Measurements from ENCODE around the gene CEP83. TPM values are rescaled to one million over a fixed set of nuclear protein-coding genes. Genes with fewer than 3 reads are reported as not detected.

The CEP83 gene
- total RNA-seq, 1 experiment from 2014 or later: 19.2 TPM

GRCh38 chr12:94263011-94263811, 196.5 kb downstream of the CEP83 start:
- H3K9me3 ChIP-seq (ENCODE audit: control insufficient read depth in 1 of 2, insufficient read depth in 1 of 2, low read depth in 1 of 2, low read length in 2 of 2): no peaks in the 10 kb centered on the region
- no peak overlapping the region for H3K9ac ChIP-seq (ENCODE audit: low read length)
- H4K20me1 ChIP-seq (ENCODE audit: insufficient read depth): no peaks in the 10 kb centered on the region
- no peaks in the 10 kb centered on the region for H3K9me2 ChIP-seq (ENCODE audit: insufficient read depth)
- no peaks in the 10 kb centered on the region for H3K36me3 ChIP-seq (ENCODE audit: control insufficient read depth in 1 of 2, insufficient read depth in 2 of 2, low read length in 2 of 2)
- CTCF ChIA-PET: interaction anchor here (1.1 kb wide), 1 partner anchor 119 kb away, joined by 3 read pairs; no protein-coding TSS in a partner anchor
- H3K4me3 ChIP-seq (replicated peaks in 1 of 2; ENCODE audit: low read depth in 1 of 2, low read length in 2 of 2): peak overlapping the region in 1 of 2 experiments; percentile 57; a peak in 1 of 4 replicates
- H3K27me3 ChIP-seq (ENCODE audit: insufficient read depth, low read length): no peaks in the 10 kb centered on the region
- H3K4me2 ChIP-seq (ENCODE audit: low read length): peak overlapping the region; percentile 81
- intact Hi-C loops (cut with micrococcal nuclease): no loop called here
- H3K27ac ChIP-seq (ENCODE audit: low read depth, low read length): no peak overlapping the region
- ATAC-seq (no peak), DNase-seq (ENCODE audit: low read depth, low spot score) (no peak)
- POLR2A ChIA-PET: no interaction called here
- peaks cover 11 to 21% of the 10 kb centered on the region in 2 experiments for H3K4me1 ChIP-seq (ENCODE audit: control insufficient read depth in 1 of 2, insufficient read depth in 2 of 2, low read length in 2 of 2)
- TF ChIP-seq EZH2phosphoT487 (IDR thresholded peaks at IDR 0.05; ENCODE audit: borderline replicate concordance): no peak
- no peak for TF ChIP-seq ZNF274 (IDR thresholded peaks at IDR 0.05; ENCODE audit: low read depth, low read length)
- no peak for TF ChIP-seq JUND (IDR thresholded peaks at IDR 0.05)
- TF ChIP-seq CBX3 (IDR thresholded peaks at IDR 0.05; ENCODE audit: low read depth): no peak
- no peak overlapping the region for H2AFZ ChIP-seq (ENCODE audit: low read depth, low read length, poor library complexity, severe bottlenecking)
- no peaks in the 10 kb centered on the region for H3K79me2 ChIP-seq (ENCODE audit: insufficient read depth, low read length)
- RAD21 ChIA-PET (ENCODE audit: low non-redundant PET in 1 of 2, low total read pairs in 2 of 2, uncharacterized antibody in 2 of 2, unreplicated experiment in 2 of 2): no interaction called here
- no TSS peak for BruUV-seq (replicated peaks)

GRCh38 chr12:94262228-94263010, 197.2 kb downstream of the CEP83 start:
- peaks cover 11 to 21% of the 10 kb centered on the region in 2 experiments for H3K4me1 ChIP-seq (ENCODE audit: control insufficient read depth in 1 of 2, insufficient read depth in 2 of 2, low read length in 2 of 2)
- H3K9me2 ChIP-seq (ENCODE audit: insufficient read depth): no peaks in the 10 kb centered on the region
- DNase-seq (ENCODE audit: low read depth, low spot score) (peak; percentile 12), ATAC-seq (peak; percentile 82)
- peak overlapping the region; percentile 81 for H3K4me2 ChIP-seq (ENCODE audit: low read length)
- ChIA-PET CTCF (interaction anchor here (1.1 kb wide), 1 partner anchor 118 kb away, joined by 3 read pairs; no protein-coding TSS in a partner anchor), POLR2A (no interaction called here), RAD21 (ENCODE audit: low non-redundant PET in 1 of 2, low total read pairs in 2 of 2, uncharacterized antibody in 2 of 2, unreplicated experiment in 2 of 2) (no interaction called here)
- no peaks in the 10 kb centered on the region for H3K27me3 ChIP-seq (ENCODE audit: insufficient read depth, low read length)
- BruUV-seq (replicated peaks): no TSS peak
- no peaks in the 10 kb centered on the region for H3K9me3 ChIP-seq (ENCODE audit: control insufficient read depth in 1 of 2, insufficient read depth in 1 of 2, low read depth in 1 of 2, low read length in 2 of 2)
- H4K20me1 ChIP-seq (ENCODE audit: insufficient read depth): no peaks in the 10 kb centered on the region
- H3K27ac ChIP-seq (ENCODE audit: low read depth, low read length): no peak overlapping the region; the same call in 1 of the 2 replicates
- intact Hi-C loops (cut with micrococcal nuclease): no loop called here
- H3K4me3 ChIP-seq (replicated peaks in 1 of 2; ENCODE audit: low read depth in 1 of 2, low read length in 2 of 2): peak overlapping the region; percentile 37 to 57
- H3K79me2 ChIP-seq (ENCODE audit: insufficient read depth, low read length): no peaks in the 10 kb centered on the region
- H2AFZ ChIP-seq (ENCODE audit: low read depth, low read length, poor library complexity, severe bottlenecking): peak overlapping the region; percentile 98
- H3K9ac ChIP-seq (ENCODE audit: low read length): peak overlapping the region; percentile 24
- no peaks in the 10 kb centered on the region for H3K36me3 ChIP-seq (ENCODE audit: control insufficient read depth in 1 of 2, insufficient read depth in 2 of 2, low read length in 2 of 2)
- TF ChIP-seq YY1 (IDR thresholded peaks at IDR 0.05; ENCODE audit: extremely low read depth, insufficient replicate concordance, low read depth, low read length): no peak
- TF ChIP-seq ZFX (IDR thresholded peaks at IDR 0.05): no peak
- TF ChIP-seq SRF (IDR thresholded peaks at IDR 0.05; ENCODE audit: low read depth): no peak
- TF ChIP-seq RAD21 (IDR thresholded peaks at IDR 0.05; ENCODE audit: low read depth): no peak
- TF ChIP-seq ATF3 (IDR thresholded peaks at IDR 0.05): no peak
- TF ChIP-seq EGR1 (IDR thresholded peaks at IDR 0.05; ENCODE audit: low read depth): peak; percentile 89
- peak; percentile 43; the same call in 1 of the 2 replicates for TF ChIP-seq POLR2AphosphoS5 (IDR thresholded peaks at IDR 0.05; ENCODE audit: low read depth, low read length)
- 0 out of 2 replicates have a peak, but pooled peaks have one; percentile 24 for TF ChIP-seq SP1 (IDR thresholded peaks at IDR 0.05; ENCODE audit: low read depth)
- TF ChIP-seq EZH2 (IDR thresholded peaks at IDR 0.05): no peak
- TF ChIP-seq ZNF274 (IDR thresholded peaks at IDR 0.05; ENCODE audit: low read depth, low read length): no peak
- TF ChIP-seq CTCF (IDR thresholded peaks at IDR 0.05 in 2 of 3, conservative IDR thresholded peaks at IDR 0.05 in 1 of 3; ENCODE audit: borderline replicate concordance in 1 of 3, insufficient read depth in 1 of 3, low read depth in 2 of 3, low read length in 2 of 3): no peak
- TF ChIP-seq JUND (IDR thresholded peaks at IDR 0.05): no peak
- no peak for TF ChIP-seq TCF7L2 (IDR thresholded peaks at IDR 0.05; ENCODE audit: borderline replicate concordance, extremely low read depth, insufficient read depth, insufficient read length)

All from HCT116 (cell line).